H4 (cell line): ENCODE results near the gene GPR15LG. TPM values are rescaled to one million over a fixed set of nuclear protein-coding genes. Genes with fewer than 3 reads are reported as not detected.
"Not testable (repeated sequence)": the region's sequence is repeated elsewhere in the genome, so short reads cannot be mapped to it uniquely, and the experiment has no call there.

Experiments
- DNase-seq: peaks from one replicate; pipeline ENCODE4 v3.0.0-alpha.2; 2015; ENCODE audit warnings: low spot score
- total RNA-seq: library from RNA; depleted of rRNA; stranded (reverse); fragments of >200 nt; shearing (Covaris generic); gene quantifications from 2 replicates; pipeline ENCODE4 v1.2.3, GENCODE V29; 2014

The GPR15LG gene
- total RNA-seq, 1 experiment from 2014 or later: not detected

DNA sequence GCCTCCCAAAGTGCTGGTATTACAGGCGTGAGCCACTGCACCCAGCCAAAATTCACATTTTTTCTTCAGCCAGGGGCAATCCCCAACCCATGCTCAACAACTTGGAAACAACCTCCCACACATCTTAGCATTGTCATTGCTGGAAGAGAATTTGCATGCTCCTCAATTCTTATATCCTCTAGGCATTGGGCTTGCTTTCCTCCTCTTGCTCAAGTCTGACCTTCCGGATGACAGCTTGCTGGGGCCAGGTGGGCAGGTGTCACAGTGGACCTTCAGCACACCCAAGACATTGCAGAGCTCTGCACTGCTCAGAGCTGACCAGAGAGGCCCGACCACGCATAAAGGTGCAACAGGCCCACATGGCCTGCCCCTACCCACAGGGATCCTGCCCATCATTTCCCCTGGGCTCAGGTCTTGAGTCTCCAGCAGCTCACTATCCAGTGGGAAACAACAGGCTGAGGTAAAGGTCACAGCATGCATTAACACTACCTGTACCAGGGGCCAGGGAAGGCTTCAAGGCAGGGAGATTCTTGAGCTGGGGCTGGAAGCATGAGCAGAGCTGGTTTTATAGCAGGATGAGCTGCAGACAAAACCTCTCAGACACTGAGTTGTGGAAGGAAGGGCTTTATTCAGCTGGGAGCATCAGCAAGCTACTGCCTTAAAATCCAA, 6.8 kb upstream of the GPR15LG start:
- DNase-seq: no peak

DNA sequence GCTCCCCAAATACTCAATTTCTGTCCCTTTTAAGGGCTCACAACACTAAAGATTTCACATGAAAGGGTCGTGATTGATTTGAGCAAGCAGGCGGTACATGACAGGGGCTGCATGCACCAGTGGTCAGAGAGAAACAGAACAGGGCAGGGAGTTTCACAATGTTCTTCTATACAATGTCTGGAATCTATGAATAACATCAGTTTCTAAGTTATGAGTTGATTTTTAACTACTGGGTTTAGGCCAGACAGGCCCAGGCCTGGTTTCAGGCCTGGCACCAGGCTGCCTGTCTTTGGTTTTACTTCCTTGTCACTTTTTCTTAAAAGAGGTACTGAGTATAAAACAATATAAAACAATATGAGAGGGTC, 6.3 kb upstream of the GPR15LG start:
- not testable (repeated sequence) for DNase-seq

DNA sequence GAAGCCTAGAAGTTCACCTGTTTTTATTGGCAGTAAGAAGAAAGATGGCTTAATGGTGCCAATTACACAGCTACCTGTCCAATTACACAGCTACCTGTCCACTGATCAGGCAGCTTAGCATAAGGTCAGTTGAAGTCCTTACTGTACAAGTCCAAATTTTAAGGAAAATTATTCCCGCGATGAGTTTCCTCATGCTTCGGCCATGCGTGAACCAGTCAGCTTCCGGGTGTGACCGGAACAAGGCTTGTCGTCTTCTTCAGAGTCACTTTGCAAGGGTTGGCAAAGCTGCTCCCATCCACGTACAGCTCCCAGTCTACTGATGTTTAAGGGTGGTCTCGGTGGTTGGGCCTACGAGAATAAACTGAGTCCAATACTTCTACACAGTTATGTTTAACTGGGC, 5.2 kb upstream of the GPR15LG start:
- DNase-seq: not testable (repeated sequence)

DNA sequence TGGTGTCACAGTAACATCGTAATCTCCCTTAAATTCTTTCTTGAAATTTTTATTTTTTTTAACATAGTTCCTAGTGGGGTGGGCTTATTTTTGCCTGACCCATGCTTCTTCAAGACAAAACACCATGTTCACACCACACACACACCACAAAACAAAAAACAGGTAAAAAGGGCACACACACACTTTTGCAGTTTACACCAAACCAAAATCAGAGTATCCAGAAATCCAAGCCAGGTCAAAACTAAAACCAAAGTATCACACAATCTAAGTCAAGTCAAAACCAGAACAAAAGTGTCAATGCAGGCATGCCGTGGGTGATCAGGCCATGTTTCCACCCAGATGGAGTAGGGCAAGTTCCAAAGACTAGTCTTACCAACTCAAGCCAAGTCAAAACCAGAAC, 2.4 kb upstream of the GPR15LG start:
- DNase-seq: not testable (repeated sequence)

DNA sequence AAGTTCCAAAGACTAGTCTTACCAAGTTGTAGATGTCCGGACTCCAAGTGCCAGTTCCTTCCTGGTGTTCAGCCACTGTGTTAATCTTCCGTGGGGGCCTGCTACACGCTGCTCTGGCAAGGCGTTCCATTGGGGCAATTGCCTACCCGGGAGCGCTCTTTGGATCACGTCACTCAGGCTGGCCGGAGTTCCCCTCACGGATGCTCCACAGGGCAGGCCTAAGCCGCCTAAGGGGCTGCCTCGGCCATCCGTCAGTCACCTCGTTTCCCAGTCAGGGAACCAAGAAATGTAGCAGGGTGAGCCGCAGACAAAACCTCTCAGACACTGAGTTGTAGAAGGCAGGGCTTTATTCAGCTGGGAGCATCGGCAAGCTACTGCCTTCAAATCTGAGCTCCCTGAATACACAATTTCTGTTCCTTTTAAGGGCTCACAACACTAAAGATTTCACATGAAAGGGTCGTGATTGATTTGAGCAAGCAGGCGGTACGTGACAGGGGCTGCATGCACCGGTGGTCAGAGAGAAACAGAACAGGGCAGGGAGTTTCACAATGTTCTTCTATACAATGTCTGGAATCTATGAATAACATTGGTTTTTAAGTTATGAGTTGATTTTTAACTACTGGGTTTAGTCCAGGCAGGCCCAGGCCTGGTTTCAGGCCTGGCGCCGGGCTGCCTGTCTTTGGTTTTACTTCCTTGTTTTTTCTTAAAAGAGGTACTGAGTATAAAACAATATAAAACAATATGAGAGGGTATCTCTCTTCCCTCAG, 1.7 kb upstream of the GPR15LG start:
- not testable (repeated sequence) for DNase-seq

DNA sequence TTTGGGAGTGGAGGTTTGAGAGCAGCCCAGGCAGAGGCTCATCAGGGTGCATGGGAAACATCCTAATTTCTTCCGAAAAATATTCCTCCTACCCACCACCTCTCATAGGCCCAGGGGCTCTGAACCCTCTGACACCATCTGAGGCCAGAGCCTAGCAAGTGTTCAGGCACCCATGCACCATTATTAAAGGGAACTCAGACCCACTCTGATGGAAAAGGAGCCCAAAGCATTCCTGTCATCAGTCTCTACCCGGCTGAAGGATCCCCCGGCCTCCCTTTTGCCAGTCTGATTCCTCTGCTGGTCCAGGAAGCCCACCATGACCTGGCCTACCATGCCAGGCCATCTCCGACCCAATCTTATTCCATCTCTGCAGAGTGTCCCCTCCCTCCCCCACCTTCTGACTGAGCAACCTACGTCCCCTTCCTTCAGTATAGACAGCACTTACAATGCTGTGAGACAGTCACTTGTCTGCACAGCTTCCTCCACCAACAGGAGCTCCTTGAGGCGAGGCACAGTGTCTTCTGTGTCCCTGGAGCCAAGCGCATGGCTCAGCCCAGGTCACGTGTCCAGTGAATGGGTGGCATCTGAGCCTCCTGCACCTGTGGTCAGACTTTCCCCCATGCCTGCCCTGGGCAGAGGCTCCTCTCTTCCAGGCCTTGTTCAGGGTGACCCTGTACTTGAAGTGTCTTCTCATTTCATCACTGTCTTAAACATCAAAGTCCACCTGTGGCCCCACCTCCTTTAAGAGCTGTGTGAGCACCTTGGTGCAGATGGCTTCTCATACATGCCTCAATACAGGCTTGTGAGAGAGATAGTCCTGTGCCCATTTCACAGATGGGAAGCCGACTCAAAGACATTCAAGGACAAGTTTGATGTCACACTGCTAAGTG, 889 bp upstream of the GPR15LG start:
- DNase-seq: no peak

DNA sequence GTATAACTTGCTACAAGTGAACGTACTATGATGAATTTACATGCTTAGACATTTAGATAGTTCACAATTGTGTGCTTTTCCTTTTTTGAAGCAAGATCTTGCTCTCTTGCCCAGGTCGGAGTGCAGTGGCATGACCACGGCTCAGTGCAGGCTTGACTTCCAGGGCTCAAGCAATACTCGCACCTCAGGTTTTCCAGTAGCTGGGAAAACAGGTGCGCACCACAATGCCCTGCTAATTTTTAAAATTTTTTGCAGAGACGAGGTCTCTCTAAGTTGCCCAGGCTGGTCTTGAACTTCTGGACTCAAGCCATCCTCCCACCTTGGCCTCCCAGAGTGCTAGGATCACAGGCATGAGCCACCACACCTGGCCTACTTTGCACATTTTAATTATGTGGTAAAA, 1.8 kb downstream of the GPR15LG start:
- DNase-seq: no peak

DNA sequence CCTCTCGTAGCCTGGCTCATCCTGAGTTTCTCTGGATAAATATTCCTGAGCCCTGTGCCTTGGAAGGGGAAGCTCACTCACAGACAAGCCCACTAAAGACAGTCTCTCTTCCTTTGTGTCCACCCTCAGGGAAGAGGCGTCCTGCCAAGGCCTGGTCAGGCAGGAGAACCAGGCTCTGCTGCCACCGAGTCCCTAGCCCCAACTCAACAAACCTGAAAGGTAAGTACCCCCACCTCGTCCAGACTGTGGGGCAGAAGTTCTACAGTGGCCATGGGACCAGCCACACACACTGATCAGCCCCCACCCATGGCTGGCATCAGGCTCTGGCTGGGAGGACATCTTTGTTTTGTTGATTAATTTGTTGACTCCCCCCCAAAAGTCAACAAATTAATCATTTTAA, 2.8 kb downstream of the GPR15LG start:
- no peak for DNase-seq

DNA sequence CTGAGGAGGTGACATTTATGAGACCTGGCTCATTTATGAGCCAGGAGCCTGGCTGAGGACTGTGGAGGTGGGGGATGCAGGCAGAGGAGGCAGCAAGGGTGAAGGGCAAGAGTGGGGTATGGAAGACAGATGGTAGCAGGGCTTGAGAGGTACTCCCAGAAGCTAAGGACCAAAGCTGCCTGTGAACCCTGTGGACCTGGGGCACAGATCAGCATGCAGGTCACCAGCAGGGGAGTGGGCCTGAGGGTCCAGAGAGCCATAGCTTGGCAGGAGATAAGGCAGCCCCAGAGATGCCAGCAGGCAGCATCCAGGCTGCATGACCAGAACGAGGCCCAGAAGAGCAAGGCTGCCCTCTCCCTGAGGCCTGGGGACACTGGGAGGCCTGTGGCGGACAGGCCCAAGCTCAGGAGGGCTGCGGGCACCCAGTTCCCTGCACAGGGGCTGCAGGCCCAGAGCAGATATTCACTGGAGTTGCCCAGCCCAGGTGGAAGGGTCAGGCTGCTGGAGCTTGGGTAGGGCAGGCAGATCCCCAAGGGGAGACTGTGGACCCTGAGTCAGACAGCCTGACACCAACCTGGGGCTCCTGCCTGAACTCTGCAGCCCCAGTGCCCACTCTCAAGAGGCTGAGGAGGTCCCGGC, 3.4 kb downstream of the GPR15LG start:
- DNase-seq: no peak

DNA sequence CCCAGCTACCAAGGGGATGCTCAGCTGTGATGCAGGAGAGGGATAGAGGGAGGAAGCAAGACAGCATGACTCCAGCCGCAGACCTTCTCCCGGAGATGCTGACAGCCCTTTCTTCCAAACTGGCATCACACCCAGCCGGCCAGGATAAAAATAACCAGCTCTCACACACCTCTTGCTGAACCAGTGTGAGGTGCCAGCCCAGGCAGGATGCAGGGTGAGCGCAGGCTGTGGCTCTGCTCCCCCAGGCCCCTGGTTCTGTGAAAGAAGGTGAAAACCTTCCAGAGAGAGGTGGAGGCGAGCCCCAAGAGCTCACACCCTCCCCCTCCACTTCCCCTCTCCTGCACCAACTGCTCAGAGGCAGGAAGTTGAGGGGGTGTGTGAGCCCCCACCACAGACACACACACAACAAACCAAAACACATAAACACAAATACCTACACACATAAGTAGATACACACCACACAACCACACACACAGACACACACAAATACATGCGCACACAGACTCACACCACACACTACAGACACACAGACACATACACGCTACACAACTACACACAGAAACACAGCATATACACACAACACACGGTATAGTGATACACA, 4.0 kb downstream of the GPR15LG start:
- DNase-seq: no peak

DNA sequence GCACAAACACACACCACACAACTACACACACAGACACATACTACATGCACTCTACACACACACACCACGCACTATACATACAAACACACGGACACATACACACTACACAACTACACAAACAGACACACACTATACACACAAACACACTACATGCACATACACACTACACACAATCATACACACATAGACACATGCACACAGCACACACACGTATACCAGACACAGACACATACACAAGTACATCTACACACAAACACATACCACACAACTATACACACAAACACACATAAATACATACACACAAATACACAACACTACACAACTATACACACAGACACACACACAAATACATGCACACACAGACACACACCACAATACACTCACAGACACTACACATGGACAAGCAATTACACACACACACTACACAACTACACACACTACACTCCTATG, 4.6 kb downstream of the GPR15LG start:
- DNase-seq: no peak

DNA sequence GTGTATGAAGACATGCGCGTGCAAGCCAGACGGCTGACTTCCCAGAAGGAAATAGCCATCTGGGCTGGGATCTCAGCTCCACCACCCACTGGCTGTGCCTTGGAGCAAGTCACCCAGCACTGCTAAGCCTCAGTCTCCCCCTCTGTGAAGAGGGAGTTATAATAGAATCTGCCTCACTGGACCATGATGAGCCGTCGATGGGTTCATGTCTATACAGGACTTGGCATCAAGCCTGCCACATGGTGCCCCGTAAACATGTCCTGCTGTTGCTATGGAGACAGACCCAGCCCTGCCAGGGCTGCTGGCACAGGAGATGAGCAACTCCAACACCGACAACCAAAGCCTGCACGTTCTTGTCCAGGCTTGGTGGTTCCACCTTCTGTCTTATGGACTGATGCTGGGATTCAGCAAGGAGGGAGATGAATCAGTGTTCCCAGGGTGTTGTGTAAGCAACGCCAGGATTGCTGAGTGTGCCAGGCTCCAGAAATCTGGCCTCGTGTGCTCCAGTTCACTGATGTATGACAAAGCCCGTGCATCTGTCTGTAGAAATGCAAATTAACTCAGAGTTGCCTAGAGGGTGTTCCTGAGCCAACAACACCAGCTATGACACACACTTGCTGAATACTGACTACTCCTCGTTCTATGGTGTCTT, 5.6 kb downstream of the GPR15LG start:
- DNase-seq: peak; percentile 27

DNA sequence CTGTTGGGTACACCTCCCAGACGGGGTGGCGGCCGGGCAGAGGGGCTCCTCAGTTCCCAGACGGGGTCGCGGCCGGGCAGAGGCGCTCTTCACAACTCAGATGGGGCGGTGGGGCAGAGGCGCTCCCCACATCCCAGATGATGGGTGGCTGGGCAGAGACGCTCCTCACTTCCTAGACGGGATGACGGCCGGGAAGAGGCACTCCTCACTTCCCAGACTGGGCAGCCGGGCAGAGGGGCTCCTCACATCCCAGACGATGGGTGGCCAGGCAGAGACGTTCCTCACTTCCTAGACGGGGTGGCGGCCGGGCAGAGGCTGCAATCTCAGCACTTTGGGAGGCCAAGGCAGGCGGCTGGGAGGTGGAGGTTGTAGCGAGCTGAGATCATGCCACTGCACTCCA, 6.8 kb downstream of the GPR15LG start:
- not testable (repeated sequence) for DNase-seq

DNA sequence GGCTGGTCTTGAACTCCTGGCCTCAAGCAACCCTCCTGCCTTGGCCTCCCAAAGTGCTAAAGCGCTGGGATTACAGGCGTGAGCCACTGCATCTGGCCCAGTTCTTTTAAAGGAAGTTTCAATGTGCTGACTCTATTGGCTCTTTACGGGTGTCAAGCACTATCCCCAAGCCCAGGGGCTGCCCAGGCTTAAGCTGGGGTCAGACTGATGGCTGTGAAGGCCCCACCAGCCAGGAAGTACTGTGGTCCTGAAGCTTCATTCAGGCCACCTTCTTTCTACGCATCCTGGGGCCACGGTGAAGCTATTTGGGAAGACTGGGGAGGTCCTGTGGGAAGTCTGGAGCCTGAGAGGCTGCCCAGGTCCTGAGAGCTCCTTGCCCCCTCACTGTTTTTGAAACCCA, 8.0 kb downstream of the GPR15LG start:
- DNase-seq: no peak

DNA sequence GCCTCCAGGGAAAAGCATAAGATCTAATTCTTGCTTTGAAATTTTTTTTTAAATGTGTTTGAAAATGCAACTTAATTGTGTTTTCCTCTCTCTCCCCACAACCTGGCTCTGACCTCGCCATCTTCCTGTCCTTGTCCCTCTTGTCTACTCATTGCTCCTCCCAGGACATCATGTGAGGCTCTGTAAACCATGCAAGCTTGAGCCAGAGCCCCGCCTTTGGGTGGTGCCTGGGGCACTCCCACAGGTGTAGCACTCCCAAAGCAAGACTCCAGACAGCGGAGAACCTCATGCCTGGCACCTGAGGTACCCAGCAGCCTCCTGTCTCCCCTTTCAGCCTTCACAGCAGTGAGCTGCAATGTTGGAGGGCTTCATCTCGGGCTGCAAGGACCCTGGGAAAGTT, 10.9 kb downstream of the GPR15LG start:
- DNase-seq: no peak

DNA sequence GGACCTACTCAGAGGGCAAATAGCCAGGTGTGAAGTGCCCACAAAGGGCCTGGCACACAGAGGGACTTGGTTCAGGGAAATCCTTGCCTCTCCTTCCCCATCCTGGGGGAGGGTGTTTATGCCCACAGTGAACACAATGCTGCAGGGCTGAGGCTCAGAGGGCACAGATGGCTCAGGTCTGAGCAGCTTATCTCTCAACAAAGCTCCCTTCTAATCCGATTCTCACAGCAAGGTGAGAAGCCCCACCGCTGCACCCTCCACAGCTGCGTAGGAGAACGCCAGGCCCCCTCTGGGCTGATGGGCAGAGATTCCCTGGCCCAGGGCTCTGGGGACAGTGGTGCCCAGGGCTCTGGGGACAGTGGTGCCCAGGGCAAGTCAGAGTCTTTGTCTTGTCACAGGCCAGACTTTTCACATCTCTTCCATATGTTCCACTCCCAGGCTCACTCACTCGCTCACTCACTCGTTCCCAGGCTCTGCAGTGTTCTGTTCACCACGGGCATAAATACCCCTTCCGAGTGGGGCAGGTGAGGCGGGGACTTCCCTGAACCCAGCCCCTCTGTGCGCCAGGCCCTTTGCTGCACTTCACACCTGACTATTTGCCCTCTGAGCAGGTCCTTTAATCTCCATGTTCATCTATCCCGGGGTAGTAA, 12.1 kb downstream of the GPR15LG start:
- DNase-seq: no peak

DNA sequence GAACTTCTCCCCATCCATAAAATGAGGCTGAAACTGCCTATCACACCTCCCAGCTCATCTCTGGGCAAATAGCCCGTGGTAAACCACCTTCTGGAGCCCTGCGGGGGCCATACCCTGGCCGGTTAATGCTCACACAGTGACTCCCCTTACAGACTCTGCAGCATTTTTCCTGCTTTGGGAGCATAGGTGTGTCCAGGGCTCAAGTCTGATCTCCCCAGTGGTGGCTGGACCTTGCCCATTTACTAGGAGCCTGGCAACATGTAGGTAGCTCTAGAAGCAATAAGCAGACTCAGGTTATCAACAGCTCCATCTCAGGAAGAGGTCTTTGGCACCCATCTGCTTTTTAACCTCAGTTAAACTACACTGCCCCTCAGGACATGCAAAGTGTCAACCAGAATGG, 15.2 kb downstream of the GPR15LG start:
- DNase-seq: no peak

DNA sequence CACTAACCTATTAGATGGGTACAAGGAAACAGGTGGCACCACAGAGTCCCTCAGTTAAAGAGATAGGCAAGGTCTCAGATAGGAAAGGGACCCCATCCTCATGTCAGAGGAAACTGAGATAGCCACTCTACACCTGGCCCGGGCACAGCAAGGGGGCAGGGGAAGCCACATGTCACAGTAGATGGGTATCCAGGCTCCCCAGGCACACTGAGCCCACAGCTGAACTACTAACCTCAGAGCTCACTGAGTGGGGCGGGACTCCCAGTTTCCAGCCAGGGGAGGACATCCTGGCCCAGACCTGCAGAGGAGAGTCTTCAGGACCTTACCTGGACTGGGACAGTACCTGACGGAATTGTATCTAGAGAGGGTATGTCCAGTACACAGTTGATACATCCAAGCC, 17.0 kb downstream of the GPR15LG start:
- no peak for DNase-seq

DNA sequence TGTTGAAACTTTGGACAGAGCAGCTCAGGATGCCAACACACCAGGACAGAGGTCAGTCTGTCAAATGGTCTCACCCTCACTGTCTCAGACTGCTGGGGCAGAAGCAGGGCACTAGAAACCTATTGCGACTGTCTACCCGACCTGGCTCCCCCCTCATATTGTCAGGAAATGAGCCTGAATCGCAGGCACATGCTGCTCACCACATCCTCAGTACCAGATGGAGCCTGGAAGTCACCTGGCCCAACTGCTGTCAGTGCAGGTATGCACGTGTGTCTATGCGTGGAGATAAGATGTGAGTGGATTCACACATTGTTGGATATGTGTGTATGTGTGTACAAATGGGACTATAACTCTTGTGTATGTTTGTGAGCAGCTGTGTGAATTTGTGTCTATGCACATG, 17.5 kb downstream of the GPR15LG start:
- DNase-seq: no peak

DNA sequence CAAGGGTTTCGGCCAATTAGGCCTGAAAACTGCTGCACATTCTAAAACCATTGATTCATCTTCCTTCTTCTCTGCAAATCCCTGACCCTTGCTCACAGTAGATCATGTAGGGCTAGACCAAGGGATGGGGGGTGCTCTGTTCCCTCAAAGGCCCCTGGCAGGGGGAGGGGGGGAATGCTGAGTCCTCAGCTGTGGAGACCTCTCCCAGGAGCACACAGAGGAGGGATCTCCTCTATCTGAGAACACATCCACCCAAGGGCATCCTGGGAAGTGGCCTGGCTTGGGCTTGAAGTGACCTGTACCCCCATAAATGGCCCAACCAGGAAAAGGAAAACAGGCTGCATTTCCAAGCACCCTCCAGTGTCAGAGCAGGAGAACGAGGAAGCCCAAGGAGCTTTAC, 19.7 kb downstream of the GPR15LG start:
- no peak for DNase-seq
